22Rv1 (cell line): ENCODE measurements around the gene SPRY4.

Experiments used
- ZFX ChIP-seq: fragments of 450-650 bp; IDR thresholded peaks from 2 replicates; pipeline ENCODE4 v1.6.1; 2017; ENCODE audit warnings: antibody characterized with exemption, borderline replicate concordance
- TF ChIP-seq, protein P1 (sequence below): fragments of 450-650 bp; IDR thresholded peaks from 2 replicates; pipeline ENCODE4 v1.5.1; 2017; ENCODE audit warnings: mild to moderate bottlenecking

DNA sequence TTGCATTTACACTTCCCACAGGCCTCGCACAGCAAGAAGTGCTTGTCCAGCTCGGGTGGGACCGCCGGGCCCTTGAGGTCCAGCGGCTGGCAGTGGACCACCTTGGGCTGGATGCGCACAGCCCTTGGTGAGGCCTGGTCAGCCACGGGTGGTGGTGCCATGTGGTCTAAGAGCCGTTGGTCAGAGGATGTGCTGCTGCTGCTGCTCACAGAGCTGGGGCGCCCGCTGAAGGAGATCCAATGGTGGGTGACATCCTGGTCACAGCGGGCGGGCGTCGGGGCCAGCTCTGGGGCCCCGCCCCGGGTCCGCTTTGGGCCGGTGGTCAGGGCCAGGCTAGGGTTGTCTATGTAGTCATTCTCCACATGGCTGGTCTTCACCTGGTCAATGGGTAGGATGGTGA, 10.2 kb downstream of the SPRY4 start:
- TF ChIP-seq, protein P1, sequence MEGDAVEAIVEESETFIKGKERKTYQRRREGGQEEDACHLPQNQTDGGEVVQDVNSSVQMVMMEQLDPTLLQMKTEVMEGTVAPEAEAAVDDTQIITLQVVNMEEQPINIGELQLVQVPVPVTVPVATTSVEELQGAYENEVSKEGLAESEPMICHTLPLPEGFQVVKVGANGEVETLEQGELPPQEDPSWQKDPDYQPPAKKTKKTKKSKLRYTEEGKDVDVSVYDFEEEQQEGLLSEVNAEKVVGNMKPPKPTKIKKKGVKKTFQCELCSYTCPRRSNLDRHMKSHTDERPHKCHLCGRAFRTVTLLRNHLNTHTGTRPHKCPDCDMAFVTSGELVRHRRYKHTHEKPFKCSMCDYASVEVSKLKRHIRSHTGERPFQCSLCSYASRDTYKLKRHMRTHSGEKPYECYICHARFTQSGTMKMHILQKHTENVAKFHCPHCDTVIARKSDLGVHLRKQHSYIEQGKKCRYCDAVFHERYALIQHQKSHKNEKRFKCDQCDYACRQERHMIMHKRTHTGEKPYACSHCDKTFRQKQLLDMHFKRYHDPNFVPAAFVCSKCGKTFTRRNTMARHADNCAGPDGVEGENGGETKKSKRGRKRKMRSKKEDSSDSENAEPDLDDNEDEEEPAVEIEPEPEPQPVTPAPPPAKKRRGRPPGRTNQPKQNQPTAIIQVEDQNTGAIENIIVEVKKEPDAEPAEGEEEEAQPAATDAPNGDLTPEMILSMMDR = no peak
- no peak for TF ChIP-seq ZFX
